ENCODE results near the gene SYNE3.

SYNE3 gene

GRCh38 chr14:95472819-95473251, 43.6 kb downstream of the SYNE3 start:
- Histone ChIP-seq H3K27me3 (ENCODE audit: insufficient read depth, poor library complexity, severe bottlenecking) (no peaks in the 10 kb centered on the region), H3K27ac (replicated peaks) (no peak overlapping the region), H3K4me3 (replicated peaks; ENCODE audit: insufficient read depth, low read length) (no peak overlapping the region)
- no peak for DNase-seq (ENCODE audit: low read depth in 1 of 2, low spot score in 1 of 2)
- no peak for TF ChIP-seq CTCF (IDR thresholded peaks at IDR 0.05; ENCODE audit: insufficient read depth, low read length)
- TF ChIP-seq REST (IDR thresholded peaks at IDR 0.05; ENCODE audit: insufficient replicate concordance, low read depth) = no peak
- no peak for TF ChIP-seq POLR2AphosphoS5 (IDR thresholded peaks at IDR 0.05; ENCODE audit: low read depth)
- TF ChIP-seq GABPA (IDR thresholded peaks at IDR 0.05; ENCODE audit: low read depth) = no peak
- TF ChIP-seq SPI1 (IDR thresholded peaks at IDR 0.05; ENCODE audit: borderline replicate concordance, low read depth) = no peak

- no peak overlapping the region for H3K27ac ChIP-seq (replicated peaks)
- TF ChIP-seq GABPA (IDR thresholded peaks at IDR 0.05; ENCODE audit: low read depth) (no peak), CTCF (IDR thresholded peaks at IDR 0.05; ENCODE audit: insufficient read depth, low read length) (no peak), POLR2AphosphoS5 (IDR thresholded peaks at IDR 0.05; ENCODE audit: low read depth) (no peak), REST (IDR thresholded peaks at IDR 0.05; ENCODE audit: insufficient replicate concordance, low read depth) (no peak), SPI1 (IDR thresholded peaks at IDR 0.05; ENCODE audit: borderline replicate concordance, low read depth) (no peak)
Measured at GRCh38 chr14:95471476-95471875, 45.0 kb downstream of the SYNE3 start.

GRCh38 chr14:95471016-95471415, 45.4 kb downstream of the SYNE3 start:
- no peaks in the 10 kb centered on the region for H3K27me3 ChIP-seq (ENCODE audit: insufficient read depth, poor library complexity, severe bottlenecking)
- no peak overlapping the region for H3K27ac ChIP-seq (replicated peaks)
- no peak for DNase-seq (ENCODE audit: low read depth in 1 of 2, low spot score in 1 of 2)
- TF ChIP-seq SPI1 (IDR thresholded peaks at IDR 0.05; ENCODE audit: borderline replicate concordance, low read depth) (no peak), REST (IDR thresholded peaks at IDR 0.05; ENCODE audit: insufficient replicate concordance, low read depth) (no peak)
- no peak overlapping the region for H3K4me3 ChIP-seq (replicated peaks; ENCODE audit: insufficient read depth, low read length)

More at GRCh38 chr14:95471476-95471875, 45.0 kb downstream of the SYNE3 start:
- Histone ChIP-seq H3K27me3 (ENCODE audit: insufficient read depth, poor library complexity, severe bottlenecking) (no peaks in the 10 kb centered on the region), H3K4me3 (replicated peaks; ENCODE audit: insufficient read depth, low read length) (no peak overlapping the region)
- DNase-seq (ENCODE audit: low read depth in 1 of 2, low spot score in 1 of 2) = no peak

GRCh38 chr14:95469134-95469481, 47.3 kb downstream of the SYNE3 start:
- Histone ChIP-seq H3K27ac (replicated peaks) (no peak overlapping the region), H3K4me3 (replicated peaks; ENCODE audit: insufficient read depth, low read length) (no peak overlapping the region), H3K27me3 (ENCODE audit: insufficient read depth, poor library complexity, severe bottlenecking) (no peaks in the 10 kb centered on the region)
- TF ChIP-seq POLR2AphosphoS5 (IDR thresholded peaks at IDR 0.05; ENCODE audit: low read depth) = no peak
- TF ChIP-seq CTCF (IDR thresholded peaks at IDR 0.05; ENCODE audit: insufficient read depth, low read length) = no peak
- no peak for TF ChIP-seq SPI1 (IDR thresholded peaks at IDR 0.05; ENCODE audit: borderline replicate concordance, low read depth)
- no peak for TF ChIP-seq REST (IDR thresholded peaks at IDR 0.05; ENCODE audit: insufficient replicate concordance, low read depth)
- TF ChIP-seq GABPA (IDR thresholded peaks at IDR 0.05; ENCODE audit: low read depth) = no peak
- no peak for DNase-seq (ENCODE audit: low read depth in 1 of 2, low spot score in 1 of 2)

All from HL-60 (cell line).